HG03103 (cell line): ENCODE measurements around the gene CNTN1.
A peak's percentile ranks its signal among the peaks of the same experiment; 100 is the strongest.
"Not testable (repeated sequence)": the region's sequence is repeated elsewhere in the genome, so short reads cannot be mapped to it uniquely, and the experiment has no call there.

ENCODE experiments used
- ATAC-seq: cut with Tn5 transposase; IDR thresholded peaks from one replicate; pipeline ENCODE4 v1.9.1; 2021; ENCODE audit warnings: low read depth; ENCODE audit not compliant: unreplicated experiment

Gene CNTN1

GRCh38 chr12:40697566-40698259 lies 5.5 kb downstream of the CNTN1 start:
- no peak for ATAC-seq

DNA sequence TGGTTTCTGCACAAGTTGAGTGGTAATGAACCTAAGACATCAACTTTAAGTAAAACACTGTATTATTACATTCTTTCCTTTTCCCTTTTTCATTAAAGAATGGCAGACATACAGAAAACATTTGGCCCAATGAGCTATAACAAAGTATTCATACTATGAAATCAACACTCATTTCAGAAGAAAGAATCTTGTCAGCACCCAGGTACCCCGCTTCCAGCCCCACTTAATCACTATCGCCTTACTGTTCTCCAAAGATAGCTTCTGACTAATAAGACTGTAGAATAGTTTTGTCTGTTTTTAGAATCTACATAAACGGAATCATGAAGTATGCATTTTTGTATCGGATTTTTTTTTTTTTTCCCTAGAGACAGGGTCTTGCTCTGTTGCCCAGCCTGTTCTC lies 9.5 kb downstream of the CNTN1 start:
- peak; percentile 87 for ATAC-seq

- ATAC-seq = no peak
These were observed 18.9 kb downstream of the CNTN1 start for GRCh38 chr12:40711121-40711520.

GRCh38 chr12:40714636-40715035 lies 22.4 kb downstream of the CNTN1 start:
- ATAC-seq = no peak

- no peak for ATAC-seq
These were observed 23.8 kb downstream of the CNTN1 start for GRCh38 chr12:40716037-40716436.

DNA sequence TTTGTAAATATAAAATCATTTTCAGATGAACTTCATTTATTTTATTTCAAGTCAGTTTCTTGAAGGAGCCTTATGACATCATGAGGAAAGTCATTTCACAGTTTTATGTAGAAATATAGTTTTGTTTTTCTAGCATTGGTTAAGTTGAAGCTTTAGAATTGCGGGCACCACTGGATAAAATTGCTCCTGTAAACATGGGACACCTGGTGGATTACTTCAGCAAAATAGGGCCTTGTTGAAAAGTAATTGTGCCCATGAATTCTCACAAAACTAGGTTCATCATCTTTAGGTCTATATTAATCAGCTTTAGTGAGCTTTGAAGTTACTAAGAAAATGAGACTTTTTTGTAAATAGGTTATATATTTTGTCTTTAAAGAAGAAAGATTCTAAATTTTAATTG lies 25.3 kb downstream of the CNTN1 start:
- ATAC-seq = no peak

DNA sequence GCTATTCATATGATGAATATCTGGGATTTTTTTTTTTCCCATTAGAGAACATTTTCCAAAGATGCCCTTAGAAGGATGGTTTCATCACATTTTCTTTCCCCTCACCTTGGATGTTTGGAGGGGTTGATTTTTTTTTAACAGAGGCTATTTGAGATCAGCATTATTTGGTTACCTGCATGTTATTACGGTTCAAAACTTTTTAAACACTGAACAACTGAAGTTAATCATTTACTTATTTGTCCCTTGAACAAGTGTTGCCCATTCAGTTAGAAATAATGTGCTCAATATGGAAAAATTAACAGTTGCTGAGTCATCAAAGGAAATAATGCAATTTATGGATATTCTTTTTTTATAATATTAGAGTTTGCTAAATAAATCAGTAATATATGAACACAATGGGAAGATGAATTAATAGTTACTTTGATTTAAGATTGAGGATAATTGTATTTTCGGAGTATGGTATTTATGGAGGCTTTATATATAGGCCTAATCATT lies 26.7 kb downstream of the CNTN1 start:
- no peak for ATAC-seq

GRCh38 chr12:40723001-40723400 lies 30.8 kb downstream of the CNTN1 start:
- ATAC-seq = no peak

DNA sequence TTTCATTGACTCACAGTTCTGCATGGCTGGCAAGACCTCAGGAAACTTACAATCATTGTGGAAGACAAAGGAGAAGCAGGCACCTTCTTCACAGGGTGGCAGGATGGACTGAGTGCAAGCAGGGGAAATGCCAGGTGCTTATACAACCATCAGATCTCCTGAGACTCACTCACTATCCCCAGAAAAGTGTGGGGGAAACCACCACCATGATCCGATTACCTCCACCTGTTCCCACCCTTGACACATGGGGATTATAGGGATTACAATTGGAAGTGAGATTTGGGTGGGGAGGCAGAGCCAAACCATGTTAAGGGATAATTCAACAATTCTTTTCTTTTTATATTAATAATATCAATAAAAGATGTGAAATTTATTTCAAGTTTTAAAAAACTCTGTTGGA lies 34.1 kb downstream of the CNTN1 start:
- no peak for ATAC-seq

DNA sequence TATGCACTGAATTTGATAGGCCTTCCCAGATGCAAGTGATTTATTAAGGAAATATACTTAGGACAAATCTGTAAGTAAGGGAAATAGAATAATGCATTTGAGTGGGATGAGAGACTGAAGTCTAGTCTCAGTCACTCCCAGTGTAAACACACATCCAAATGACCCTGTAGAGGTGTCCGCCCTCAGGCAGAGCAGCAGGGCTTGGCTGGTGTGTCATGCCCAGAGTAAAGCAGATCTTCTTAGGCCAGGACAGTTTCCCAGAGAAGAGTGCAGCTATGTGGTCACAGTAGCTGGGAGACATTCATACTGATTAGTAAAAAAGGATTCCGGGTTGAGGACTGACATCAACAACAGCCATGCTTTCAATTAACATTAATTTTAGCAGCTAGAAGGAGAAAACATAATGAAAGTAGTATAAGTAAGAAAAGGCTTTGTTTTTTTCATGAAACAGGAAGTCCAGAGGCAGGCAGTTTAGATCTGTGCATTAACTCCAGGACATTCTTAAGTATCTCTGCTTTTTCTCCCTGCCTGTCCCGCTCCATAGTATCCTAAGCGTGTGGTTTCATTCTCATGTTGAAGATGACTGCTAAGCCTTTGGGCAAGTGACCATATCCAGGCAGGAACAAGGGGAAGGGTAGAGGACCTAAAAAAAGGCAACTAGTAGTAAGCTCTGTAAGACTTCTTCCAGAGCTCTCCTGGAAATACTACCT lies 35.7 kb downstream of the CNTN1 start:
- ATAC-seq = no peak

- no peak for ATAC-seq
These were observed 38.0 kb downstream of the CNTN1 start for GRCh38 chr12:40730281-40730680.

DNA sequence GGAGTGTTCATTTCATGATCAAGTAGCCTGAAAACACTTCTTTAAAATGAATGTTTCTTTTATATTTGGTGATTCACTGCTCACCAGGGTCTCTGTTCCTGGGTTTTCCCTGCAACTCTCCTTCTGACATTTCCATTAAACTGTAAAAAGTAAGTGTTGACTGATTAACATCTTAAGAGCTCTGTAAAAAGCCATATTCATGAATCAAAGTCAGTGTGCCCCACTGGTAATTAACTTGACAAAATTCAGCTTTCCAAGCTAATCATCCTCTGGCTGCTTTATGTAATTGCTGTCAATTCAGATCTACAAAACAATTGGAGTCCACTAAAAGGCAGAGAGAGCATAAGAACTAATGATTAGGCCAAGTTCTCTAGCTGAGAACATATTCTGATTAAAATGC lies 41.6 kb downstream of the CNTN1 start:
- ATAC-seq = no peak

GRCh38 chr12:40734276-40734675 lies 42.0 kb downstream of the CNTN1 start:
- no peak for ATAC-seq

DNA sequence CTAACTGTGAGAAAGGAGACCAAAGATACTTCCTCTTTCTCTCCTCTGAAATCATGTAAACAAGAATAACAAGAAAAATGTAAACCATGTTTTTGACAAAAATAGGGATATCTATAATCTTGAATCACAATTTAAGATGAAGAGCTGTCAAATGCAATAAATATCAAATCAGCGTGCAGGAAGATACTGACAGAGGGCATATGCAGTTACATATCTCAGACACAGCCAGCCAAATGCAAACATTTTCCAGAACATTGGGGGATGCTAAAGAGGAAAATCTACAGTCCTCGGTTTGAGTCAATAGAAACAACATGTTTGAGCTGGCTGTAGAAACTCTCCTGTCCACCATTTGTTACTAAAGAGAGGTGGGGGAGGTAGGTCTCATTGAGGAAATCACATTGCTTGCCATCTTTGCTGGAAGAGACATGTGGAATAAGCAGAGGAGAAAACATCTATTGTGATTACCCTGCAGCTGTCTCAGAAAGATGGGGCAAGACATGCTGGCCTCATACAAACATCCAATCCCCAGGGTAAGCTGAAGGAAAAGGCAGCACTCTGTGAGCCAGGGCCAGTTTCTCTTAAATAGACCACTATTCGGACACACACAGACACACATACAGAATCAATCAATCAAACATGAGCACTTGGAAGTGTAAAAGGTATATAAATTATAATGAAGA lies 43.5 kb downstream of the CNTN1 start:
- no peak for ATAC-seq

DNA sequence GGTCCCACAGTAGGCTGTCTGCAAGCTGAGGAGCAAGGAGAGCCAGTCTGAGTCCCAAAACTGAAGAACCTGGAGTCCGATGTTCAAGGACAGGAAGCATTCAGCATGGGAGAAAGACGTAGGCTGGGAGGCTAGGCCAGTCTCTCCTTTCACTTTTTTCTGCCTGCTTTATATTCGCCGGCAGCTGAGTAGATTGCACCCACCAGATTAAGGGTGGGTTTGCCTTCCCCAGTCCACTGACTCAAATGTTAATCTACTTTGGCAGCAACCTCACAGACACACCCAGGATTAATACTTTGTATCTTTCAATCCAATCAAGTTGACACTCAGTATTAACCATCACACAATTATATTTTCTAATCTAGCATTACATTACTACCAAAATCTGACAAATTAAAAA lies 45.2 kb downstream of the CNTN1 start:
- ATAC-seq = not testable (repeated sequence)

- no peak for ATAC-seq
These were observed 46.6 kb downstream of the CNTN1 start for GRCh38 chr12:40738856-40739255.

- ATAC-seq = no peak
These were observed 49.8 kb downstream of the CNTN1 start for GRCh38 chr12:40742041-40742440.

- no peak for ATAC-seq
These were observed 53.1 kb downstream of the CNTN1 start for GRCh38 chr12:40745386-40745785.

DNA sequence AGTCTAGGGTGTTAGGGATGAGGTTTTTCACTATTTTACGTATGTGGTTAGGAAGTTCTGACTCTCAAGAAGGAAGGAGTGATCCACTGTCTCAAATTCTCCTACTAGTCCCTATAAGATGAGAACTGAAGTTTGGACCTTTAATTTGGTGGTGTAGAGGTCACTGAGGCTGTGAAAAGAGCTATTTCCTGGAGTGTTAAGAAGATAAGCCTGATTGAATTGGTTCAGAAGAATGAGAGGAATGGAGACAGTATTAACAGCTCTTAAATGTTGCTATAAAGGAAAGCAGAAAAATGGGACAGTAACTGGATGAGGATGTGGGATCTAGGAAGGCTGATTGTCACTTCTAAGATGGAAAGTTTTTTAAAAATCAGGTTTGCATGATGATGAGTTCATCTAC lies 57.6 kb downstream of the CNTN1 start:
- ATAC-seq = no peak

- ATAC-seq = no peak
These were observed 59.8 kb downstream of the CNTN1 start for GRCh38 chr12:40752011-40752410.

DNA sequence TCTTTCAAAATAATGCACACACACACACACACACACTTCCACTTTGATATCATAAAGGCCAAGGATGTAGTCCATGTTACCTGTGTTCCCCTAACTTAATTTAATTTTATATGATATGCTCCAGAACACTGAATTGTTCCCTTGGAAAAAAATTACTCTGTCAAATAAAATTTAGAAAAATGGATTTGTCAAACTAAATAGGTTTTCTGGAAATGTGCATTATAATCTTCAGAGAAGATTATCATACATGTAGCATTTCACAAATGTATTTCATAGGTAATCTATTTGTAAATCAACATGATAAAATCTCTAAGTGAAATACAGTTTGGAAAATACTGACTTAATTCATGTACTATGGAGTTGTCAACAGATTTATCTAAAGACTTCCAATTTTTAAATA lies 68.6 kb downstream of the CNTN1 start:
- ATAC-seq = no peak

DNA sequence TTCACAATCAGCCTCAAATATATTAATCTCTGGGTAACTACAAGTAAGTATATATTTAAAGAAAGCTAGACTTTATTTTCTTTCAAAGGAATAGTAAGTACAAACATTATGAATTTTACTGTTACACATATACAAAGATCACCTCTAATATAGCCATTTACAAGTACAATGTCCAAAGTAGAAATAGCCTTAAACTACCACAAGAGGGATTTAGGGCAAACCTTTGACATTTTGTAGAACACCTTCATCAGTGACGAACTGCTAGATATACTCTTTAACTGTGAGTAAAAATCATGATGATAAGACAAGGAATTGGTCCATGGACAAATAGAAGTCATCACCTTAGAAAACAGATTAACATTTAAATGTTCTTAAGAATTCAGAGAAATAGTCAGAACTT lies 69.8 kb downstream of the CNTN1 start:
- ATAC-seq = no peak
